K562 (cell line): ENCODE data around the gene MYO18B. TPM values are rescaled to one million over a fixed set of nuclear protein-coding genes. Genes with fewer than 3 reads are reported as not detected.

Experiments
- BMI1 ChIP-seq: fragments of 150-350 bp; IDR thresholded peaks from 2 replicates; pipeline ENCODE4 v1.6.1; 2014; ENCODE audit warnings: low read length
- CREB5 ChIP-seq: fragments of 250-450 bp; sonication (Bioruptor Pico); IDR thresholded peaks from 2 replicates; pipeline ENCODE4 v1.5.0; 2020; ENCODE audit warnings: mild to moderate bottlenecking
- ILK ChIP-seq: fragments of 450-650 bp; IDR thresholded peaks from 2 replicates; pipeline ENCODE4 v1.6.1; 2016; ENCODE audit warnings: missing genetic modification characterization, low read depth, mild to moderate bottlenecking, missing compliant biosample characterization, moderate library complexity, borderline replicate concordance
- KLF10 ChIP-seq: fragments of 250-450 bp; sonication (Bioruptor Pico); IDR thresholded peaks from 2 replicates; pipeline ENCODE4 v1.6.1; 2021; ENCODE audit warnings: matching md5 sums
- L3MBTL2 ChIP-seq: fragments of 450-650 bp; IDR thresholded peaks from 2 replicates; pipeline ENCODE4 v1.6.1; 2016; ENCODE audit warnings: mild to moderate bottlenecking, moderate library complexity
- NCOA1 ChIP-seq: fragments of 450-650 bp; IDR thresholded peaks from 2 replicates; pipeline ENCODE4 v1.6.1; 2016; ENCODE audit warnings: low read depth
- RBM15 ChIP-seq: fragments of 200-400 bp; formaldehyde crosslinking; IDR thresholded peaks from 2 replicates; pipeline ENCODE4 v1.6.1; 2018; ENCODE audit warnings: mild to moderate bottlenecking, low read length, moderate library complexity; ENCODE audit not compliant: insufficient read depth
- TCF15 ChIP-seq: fragments of 250-450 bp; sonication (Bioruptor Pico); IDR thresholded peaks from 2 replicates; pipeline ENCODE4 v1.8.0; 2022; ENCODE audit warnings: moderate library complexity, mild to moderate bottlenecking, inconsistent platforms
- ZNF274 ChIP-seq: IDR thresholded peaks from 2 replicates; pipeline ENCODE4 v1.6.1; 2011; ENCODE audit warnings: low read depth, mild to moderate bottlenecking, low read length, moderate library complexity, borderline replicate concordance
- ZNF444 ChIP-seq: fragments of 250-450 bp; sonication (Bioruptor Pico); IDR thresholded peaks from 2 replicates; pipeline ENCODE4 v1.4.0; 2020; ENCODE audit warnings: mild to moderate bottlenecking, moderate library complexity
- polyA plus RNA-seq, 8 experiments: library from polyadenylated mRNA; depleted of rRNA in 4 of 8; stranded (reverse) in 5 of 8; unstranded in 3 of 8; fragments of >200 nt; fragmentation: Nextera tagmentation in 2 of 8; fragmentation: Illumina TruSeq in 1 of 8; extraction: Ambion mirVana in 2 of 8; extraction: Trizol in 1 of 8; gene quantifications; 2 replicates each; pipeline versions ENCODE4 v1.2.1 to v1.2.3, GENCODE V29; 2011 to 2014; ENCODE audit warnings: inconsistent platforms in 1 of 8, missing spikeins in 1 of 8
- total RNA-seq, 7 experiments: library from RNA; depleted of rRNA in 6 of 7; stranded (reverse); fragments of >200 nt in 6 of 7; fragmentation: Illumina TruSeq in 2 of 7; extraction: Trizol in 2 of 7; gene quantifications; 2 replicates each; pipeline versions ENCODE4 v1.2.1 to v1.2.3, GENCODE V29; 2011 to 2021; ENCODE audit warnings: low replicate concordance in 1 of 7
- TF ChIP-seq, protein P1 (sequence below): sonication (generic); formaldehyde crosslinking; IDR thresholded peaks from 2 replicates; pipeline ENCODE4 v1.8.0; 2022; ENCODE audit warnings: missing genetic modification reagents, mild to moderate bottlenecking, moderate library complexity, borderline replicate concordance

The MYO18B gene
- total and polyA plus RNA-seq, 9 of the 15 experiments (the other 6 are each of a cell fraction or from before 2014, with no cell fraction given) = 0.06 to 7.0 (median 4.3) TPM

- no peak for TF ChIP-seq RBM15
- TF ChIP-seq ILK (tag) = no peak
- no peak for TF ChIP-seq BMI1
- no peak for TF ChIP-seq ZNF444 (CRISPR knock-in tag)
- no peak for TF ChIP-seq TCF15 (CRISPR knock-in tag)
- no peak for TF ChIP-seq L3MBTL2
- TF ChIP-seq NCOA1 = no peak
- no peak for TF ChIP-seq CREB5
- no peak for TF ChIP-seq KLF10
- no peak for TF ChIP-seq ZNF274
- TF ChIP-seq, protein P1, sequence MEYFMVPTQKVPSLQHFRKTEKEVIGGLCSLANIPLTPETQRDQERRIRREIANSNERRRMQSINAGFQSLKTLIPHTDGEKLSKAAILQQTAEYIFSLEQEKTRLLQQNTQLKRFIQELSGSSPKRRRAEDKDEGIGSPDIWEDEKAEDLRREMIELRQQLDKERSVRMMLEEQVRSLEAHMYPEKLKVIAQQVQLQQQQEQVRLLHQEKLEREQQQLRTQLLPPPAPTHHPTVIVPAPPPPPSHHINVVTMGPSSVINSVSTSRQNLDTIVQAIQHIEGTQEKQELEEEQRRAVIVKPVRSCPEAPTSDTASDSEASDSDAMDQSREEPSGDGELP (CRISPR knock-in tag) = no peak
Observed at GRCh38 chr22:25710501-25710900, 31.5 kb upstream of the MYO18B start (continued).
